HL-60 (cell line): ENCODE measurements around the gene PEX10.

Experiments
- DNase-seq, 2 experiments: peaks; one replicate each; pipeline ENCODE4 v3.0.0-alpha.2; 2010 to 2020; ENCODE audit warnings: low read depth in 1 of 2, low spot score in 1 of 2
- H3K27ac ChIP-seq: fragments of 250-450 bp; sonication (Bioruptor Pico); replicated peaks from 2 replicates; pipeline ENCODE4 v1.5.1; 2020; ENCODE audit warnings: mild to moderate bottlenecking, moderate library complexity
- H3K27me3 ChIP-seq: fragments of 250-450 bp; sonication (Bioruptor Pico); 2 replicates; pipeline ENCODE4 v1.5.1; 2021; ENCODE audit warnings: mild to moderate bottlenecking, moderate library complexity; ENCODE audit not compliant: insufficient read depth, poor library complexity, severe bottlenecking
- H3K4me3 ChIP-seq: replicated peaks from 2 replicates; pipeline ENCODE4 v1.5.1; 2011; ENCODE audit warnings: mild to moderate bottlenecking, control low read depth, low read length; ENCODE audit not compliant: insufficient read depth
- CTCF ChIP-seq: IDR thresholded peaks from one replicate; pipeline ENCODE4 v1.5.1; 2011; ENCODE audit warnings: low read length, control low read depth, inconsistent platforms; ENCODE audit not compliant: insufficient read depth
- GABPA ChIP-seq: IDR thresholded peaks from 2 replicates; pipeline ENCODE4 v1.6.1; 2012; ENCODE audit warnings: low read depth
- POLR2AphosphoS5 ChIP-seq: IDR thresholded peaks from 2 replicates; pipeline ENCODE4 v1.6.1; 2012; ENCODE audit warnings: low read depth
- SPI1 ChIP-seq: IDR thresholded peaks from 2 replicates; pipeline ENCODE4 v1.6.1; 2012; ENCODE audit warnings: low read depth, mild to moderate bottlenecking, borderline replicate concordance
- TF ChIP-seq, protein P1 (sequence below): IDR thresholded peaks from 2 replicates; pipeline ENCODE4 v1.6.1; 2012; ENCODE audit warnings: low read depth; ENCODE audit not compliant: insufficient replicate concordance

Gene PEX10

GRCh38 chr1:2419416-2419815 is 7.1 kb upstream of the PEX10 start:
- Histone ChIP-seq H3K27ac (no peak overlapping the region), H3K27me3 (peaks cover 38% of the 10 kb centered on the region), H3K4me3 (no peak overlapping the region)
- TF ChIP-seq POLR2AphosphoS5 (no peak), SPI1 (no peak), CTCF (no peak), GABPA (no peak)
- TF ChIP-seq, protein P1, sequence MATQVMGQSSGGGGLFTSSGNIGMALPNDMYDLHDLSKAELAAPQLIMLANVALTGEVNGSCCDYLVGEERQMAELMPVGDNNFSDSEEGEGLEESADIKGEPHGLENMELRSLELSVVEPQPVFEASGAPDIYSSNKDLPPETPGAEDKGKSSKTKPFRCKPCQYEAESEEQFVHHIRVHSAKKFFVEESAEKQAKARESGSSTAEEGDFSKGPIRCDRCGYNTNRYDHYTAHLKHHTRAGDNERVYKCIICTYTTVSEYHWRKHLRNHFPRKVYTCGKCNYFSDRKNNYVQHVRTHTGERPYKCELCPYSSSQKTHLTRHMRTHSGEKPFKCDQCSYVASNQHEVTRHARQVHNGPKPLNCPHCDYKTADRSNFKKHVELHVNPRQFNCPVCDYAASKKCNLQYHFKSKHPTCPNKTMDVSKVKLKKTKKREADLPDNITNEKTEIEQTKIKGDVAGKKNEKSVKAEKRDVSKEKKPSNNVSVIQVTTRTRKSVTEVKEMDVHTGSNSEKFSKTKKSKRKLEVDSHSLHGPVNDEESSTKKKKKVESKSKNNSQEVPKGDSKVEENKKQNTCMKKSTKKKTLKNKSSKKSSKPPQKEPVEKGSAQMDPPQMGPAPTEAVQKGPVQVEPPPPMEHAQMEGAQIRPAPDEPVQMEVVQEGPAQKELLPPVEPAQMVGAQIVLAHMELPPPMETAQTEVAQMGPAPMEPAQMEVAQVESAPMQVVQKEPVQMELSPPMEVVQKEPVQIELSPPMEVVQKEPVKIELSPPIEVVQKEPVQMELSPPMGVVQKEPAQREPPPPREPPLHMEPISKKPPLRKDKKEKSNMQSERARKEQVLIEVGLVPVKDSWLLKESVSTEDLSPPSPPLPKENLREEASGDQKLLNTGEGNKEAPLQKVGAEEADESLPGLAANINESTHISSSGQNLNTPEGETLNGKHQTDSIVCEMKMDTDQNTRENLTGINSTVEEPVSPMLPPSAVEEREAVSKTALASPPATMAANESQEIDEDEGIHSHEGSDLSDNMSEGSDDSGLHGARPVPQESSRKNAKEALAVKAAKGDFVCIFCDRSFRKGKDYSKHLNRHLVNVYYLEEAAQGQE, result no peak
- no peak for DNase-seq

GRCh38 chr1:2418791-2419320 is 6.5 kb upstream of the PEX10 start:
- TF ChIP-seq SPI1 (no peak), CTCF (no peak), GABPA (no peak), POLR2AphosphoS5 (no peak)
- TF ChIP-seq, protein P1, result no peak
- DNase-seq, result no peak
- peaks cover 38% of the 10 kb centered on the region for H3K27me3 ChIP-seq
- H3K27ac ChIP-seq, result no peak overlapping the region
- H3K4me3 ChIP-seq, result no peak overlapping the region

- Histone ChIP-seq H3K27ac (no peak overlapping the region), H3K4me3 (no peak overlapping the region), H3K27me3 (peaks cover 38% of the 10 kb centered on the region)
- TF ChIP-seq CTCF (no peak), POLR2AphosphoS5 (no peak), SPI1 (no peak), GABPA (no peak)
- TF ChIP-seq, protein P1, result no peak
- DNase-seq, result no peak
Observed at GRCh38 chr1:2417833-2418225, 5.5 kb upstream of the PEX10 start.
